Measurements from ENCODE around the gene POLR1A.

The POLR1A gene

DNA sequence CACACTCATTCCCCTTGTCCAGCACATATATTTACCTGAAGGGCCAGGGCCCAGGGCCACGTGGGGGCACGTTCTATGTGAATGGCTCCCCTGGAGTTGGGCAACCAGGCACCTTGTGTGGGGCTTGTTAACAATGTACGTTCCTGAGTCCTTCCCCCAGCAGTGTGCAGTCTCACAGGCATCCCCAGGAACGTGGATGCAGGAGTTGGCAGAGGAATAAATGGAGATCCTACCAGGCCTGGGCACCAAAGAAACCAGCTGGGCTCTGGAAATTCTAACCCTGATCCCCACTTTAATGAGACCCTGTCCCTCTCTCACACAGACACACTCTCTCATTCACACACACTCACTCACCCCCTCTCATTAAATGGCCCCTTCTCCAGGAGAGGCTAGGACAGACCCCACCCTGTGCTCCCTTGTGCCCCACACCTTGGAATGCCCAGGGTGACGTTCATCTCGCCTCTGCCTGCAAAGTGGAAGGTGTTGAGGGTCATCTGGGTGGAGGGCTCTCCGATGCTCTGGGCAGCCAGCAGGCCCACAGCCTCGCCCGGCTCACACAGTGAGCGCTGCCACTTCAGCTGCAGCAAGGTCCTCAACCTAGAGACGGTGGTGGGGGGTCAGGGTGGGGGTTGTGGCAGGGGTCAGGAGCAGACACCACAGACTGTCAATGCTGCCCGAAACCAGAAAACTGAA lies 65.6 kb downstream of the POLR1A start:
- no peak overlapping the region for H3K27ac ChIP-seq
- no peak for DNase-seq (ENCODE audit: low read depth, low spot score)

DNA sequence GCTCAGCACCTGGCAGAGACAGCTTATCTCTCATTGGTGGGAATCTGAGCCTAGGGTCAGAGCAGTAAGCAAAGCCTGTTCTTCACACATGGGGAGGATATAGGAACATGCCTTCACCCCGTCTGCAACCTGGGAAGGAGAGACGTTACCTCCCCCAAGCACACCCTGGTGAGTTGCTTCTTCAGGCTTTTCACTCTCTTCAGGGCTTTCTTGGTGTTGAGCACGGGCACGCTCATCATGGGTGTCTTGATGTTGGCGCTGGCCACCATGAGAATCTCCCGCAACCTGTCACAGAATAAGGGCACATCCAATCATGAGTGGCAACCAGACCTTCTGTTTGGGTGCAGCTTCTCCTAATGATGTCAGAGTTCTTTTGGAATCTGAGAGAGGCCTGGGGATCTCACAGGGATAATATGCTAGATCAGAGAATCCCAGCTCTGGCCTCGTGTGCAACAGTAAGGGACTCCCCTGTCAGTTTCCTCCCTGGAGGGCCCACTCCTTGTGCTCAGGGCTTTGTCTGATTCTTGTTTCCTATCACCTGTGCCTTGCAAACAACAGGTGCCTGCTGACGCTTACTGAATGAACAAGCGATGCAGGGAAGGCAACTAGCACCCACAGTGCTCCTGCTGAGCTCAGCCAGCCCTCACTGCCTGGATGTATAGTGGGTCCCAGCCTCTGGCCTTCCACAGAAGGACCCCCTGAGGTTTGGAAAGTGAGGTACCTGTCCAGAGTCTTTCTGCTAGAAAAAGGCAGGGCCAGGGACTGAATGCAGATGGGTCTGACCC lies 66.3 kb downstream of the POLR1A start:
- no peak overlapping the region for H3K27ac ChIP-seq
- DNase-seq (ENCODE audit: low read depth, low spot score) = no peak

DNA sequence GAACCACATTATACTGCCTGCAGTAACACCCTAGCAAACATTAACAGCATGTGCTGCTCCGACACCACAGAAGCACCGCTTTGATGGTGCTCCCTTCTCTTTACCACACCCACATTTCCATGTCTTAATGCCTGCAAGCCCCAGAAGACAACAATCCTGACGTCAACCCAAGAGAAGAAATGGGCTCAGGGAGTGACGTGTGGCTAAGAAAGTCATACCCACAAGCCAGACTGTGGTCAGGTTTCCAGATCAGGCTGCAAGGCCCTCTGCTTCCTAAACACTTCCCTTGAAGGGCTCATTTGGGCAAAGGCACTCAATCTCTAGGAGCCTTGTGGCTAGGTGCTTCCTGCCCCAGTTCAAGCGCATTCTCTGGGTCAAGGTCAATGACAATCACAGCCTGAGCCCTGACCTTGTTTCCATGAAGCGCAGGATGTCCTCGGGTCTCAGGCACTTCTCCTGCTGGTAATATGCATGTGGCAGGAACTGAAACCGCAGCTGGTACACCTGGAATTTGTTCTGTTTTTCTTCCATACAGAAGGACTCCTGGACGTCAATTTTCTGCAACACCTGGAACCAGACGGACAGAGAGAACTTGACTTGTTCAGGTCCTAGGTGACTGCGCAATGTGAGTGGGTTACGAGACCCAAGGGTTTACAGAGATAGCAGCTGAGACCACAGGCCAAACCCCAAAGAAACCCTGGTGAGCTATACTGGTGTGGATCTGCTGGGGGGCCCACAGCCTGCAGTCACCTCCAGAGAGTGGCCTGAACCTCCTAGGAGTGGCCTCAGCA lies 67.2 kb downstream of the POLR1A start:
- H3K27ac ChIP-seq = no peak overlapping the region
- no peak for DNase-seq (ENCODE audit: low read depth, low spot score)

DNA sequence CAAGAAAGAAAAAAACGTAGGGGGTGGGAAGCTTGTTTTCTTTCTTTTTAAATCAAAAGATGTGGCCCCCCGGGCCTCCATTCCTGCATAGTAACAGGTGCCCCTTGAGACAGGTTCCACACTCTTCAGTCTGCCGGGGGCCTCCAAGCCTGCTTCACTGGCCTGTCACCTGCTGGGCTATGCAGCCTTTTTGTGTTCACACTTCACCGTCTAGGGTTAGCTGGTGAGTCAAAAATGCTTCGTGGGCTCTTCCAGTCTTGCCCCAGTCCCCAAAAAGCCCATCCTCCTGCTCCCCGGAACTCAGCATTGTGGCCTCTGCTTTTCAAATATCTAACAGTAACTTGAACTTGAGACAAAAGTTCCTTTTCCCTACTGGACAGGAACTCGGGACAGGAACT lies 67.9 kb downstream of the POLR1A start:
- H3K27ac ChIP-seq = peak overlapping the region; percentile 67
- no peak for DNase-seq (ENCODE audit: low read depth, low spot score)

DNA sequence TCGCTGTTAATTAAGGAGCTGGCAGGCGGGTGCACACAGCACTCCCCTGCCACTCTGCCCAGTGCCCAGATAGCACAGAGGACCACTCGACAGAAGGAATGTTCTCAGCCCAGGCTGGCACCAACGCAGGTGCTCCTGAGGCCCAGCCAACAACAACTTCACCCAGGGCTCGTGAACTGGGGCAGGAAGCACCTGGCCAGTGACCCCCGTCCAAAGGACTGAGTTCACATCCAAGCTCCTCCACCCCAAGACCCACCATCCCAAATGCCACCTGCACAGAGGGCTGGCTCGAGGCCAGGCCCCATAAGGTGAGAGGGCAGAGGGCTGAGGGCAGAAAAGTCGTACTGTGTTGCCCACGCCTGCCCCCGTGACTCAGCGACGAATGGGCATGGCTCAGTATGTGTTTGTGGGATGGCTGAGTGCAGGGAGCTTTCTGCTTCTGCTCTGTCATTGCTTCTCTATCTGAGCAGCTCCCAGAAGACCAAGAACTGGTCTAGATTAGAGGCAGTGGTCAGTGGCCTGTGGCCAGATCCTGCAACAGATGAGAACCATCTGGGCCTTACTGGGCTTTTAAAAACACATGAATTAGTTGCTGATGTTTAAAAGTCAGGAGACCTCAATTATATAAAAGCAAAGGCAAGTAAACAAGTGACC lies 68.4 kb downstream of the POLR1A start:
- peak overlapping the region; percentile 67 for H3K27ac ChIP-seq
- DNase-seq (ENCODE audit: low read depth, low spot score) = no peak

DNA sequence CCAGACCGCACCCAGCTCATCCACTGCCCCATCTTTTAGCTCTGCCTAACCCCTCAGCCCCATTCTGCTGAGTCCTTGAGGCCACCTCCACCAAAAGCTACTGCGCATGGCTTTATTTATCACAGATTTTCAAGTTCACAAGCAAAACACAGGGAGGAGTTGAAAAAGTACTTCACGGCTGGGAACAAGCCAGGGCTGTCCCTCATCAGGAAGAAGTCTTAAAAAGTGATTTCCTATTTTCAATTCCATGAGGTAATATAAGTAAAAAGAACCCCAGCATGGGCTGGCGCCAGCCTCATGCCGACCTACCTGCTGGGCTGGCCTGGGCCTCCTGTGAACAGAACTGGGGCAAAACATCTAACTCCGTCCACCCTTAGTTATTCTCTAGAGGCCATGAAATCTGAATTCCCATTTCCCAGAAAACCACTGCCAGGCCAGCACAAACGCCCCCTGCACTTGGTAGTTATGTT lies 69.0 kb downstream of the POLR1A start:
- no peak for DNase-seq (ENCODE audit: low read depth, low spot score)
- H3K27ac ChIP-seq = peak overlapping the region; percentile 67

DNA sequence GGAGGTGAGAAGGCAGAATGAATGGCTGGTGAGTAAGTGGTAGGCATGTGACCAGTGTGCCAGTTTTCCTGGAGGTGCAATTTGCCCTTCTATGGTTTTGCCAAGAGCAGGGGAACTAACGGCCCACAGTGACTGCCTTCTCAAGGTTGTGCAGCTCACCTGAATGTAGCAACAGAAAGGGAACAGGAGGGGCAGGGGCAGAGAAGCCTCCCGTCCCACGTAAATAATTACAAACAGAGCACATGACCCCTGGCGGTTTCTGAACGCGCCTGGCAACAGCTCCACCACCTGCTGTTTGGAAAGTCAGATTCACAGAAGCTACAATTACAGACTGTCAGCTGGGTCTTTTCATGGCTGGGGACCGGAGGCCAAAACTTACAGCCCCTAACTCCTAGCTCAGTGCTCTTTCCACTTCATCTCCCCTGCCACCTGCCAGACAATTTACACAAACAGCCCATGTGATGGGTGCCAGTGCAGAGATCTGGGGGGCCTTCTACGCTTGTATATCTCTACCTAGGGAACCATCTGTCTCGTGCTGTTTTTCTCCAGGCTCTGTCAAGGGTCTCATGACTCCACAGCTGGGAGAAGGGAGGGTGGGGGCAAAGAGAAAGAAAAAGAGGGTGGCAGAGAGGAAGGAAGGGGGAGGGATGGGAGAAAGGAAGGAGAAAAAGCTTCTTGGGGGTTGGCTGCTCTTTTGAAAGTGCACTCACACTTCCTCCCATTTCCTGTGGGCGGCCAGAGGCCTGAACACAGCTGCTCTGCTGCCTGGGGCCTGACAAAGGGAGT lies 69.6 kb downstream of the POLR1A start:
- DNase-seq (ENCODE audit: low read depth, low spot score) = peak; percentile 12
- peak overlapping the region; percentile 67 for H3K27ac ChIP-seq

DNA sequence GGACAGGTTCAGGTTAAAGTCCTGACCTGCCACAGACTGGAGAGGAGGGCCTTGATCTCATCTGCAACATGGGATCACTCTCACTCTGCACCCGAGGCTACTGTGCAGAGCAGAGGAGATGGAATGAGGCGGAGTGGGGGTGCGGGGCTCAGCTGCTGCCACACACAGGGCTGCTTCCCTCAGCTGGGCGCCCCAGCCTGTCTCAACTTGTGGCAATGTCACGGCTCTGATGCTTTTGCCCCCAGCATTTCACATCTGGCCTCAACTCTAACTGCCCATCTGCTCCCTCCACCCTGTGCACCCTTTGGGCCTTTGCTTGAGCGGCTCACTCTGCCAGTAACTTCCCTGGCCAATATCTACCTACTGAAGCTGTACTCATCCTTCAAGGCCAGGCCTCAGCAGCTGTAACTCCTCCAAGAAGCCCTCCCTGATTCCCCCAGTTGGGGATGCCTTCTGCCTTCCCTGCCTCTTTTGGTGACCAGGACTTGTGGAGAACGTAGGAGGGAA lies 70.3 kb downstream of the POLR1A start:
- DNase-seq (ENCODE audit: low read depth, low spot score) = no peak
- H3K27ac ChIP-seq = peak overlapping the region; percentile 67

DNA sequence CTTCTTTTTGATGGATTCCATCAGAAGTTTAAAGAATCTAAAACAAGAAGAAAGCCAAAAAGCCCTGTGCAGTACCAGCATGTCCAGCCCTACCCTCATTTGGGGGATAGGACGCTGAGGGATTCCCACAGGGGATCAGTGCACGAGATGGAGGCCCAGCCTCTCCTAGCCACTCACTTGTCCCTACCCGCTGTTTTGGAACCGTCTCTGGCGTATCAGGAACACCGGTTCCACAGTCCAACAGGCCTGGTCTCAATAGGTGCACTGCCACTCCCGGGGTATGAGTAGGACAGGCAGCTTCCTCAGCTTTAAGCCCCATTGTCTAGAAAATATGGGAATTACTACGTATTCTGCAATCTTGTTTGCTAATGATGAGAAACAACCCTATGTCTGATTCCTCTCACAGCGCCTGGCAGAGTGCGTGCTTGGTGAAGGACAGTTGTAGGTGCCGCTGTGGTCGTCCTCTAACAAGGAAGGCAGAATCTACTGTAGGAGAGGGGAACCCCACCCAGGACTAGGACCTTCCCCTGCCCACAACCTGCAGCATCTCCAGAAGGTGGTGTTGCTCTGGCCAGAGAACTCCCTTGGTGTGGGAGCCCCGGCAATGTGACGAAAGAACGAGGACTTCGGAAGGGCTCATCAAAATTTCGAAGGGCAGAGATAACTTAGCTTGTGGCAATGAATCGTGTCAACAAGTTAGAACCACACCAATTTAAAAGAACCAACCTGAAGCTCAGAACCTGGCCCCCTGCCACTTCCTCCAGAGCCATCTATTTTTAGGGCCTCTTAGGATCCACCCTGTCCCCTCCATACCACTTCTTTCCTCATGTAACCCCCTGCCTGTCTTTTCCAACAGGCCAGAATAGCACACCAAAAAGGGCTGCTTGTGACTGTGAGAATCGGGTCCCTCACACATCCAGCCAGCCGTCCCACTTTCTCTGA lies 71.7 kb downstream of the POLR1A start:
- H3K27ac ChIP-seq = no peak overlapping the region
- DNase-seq (ENCODE audit: low read depth, low spot score) = no peak

DNA sequence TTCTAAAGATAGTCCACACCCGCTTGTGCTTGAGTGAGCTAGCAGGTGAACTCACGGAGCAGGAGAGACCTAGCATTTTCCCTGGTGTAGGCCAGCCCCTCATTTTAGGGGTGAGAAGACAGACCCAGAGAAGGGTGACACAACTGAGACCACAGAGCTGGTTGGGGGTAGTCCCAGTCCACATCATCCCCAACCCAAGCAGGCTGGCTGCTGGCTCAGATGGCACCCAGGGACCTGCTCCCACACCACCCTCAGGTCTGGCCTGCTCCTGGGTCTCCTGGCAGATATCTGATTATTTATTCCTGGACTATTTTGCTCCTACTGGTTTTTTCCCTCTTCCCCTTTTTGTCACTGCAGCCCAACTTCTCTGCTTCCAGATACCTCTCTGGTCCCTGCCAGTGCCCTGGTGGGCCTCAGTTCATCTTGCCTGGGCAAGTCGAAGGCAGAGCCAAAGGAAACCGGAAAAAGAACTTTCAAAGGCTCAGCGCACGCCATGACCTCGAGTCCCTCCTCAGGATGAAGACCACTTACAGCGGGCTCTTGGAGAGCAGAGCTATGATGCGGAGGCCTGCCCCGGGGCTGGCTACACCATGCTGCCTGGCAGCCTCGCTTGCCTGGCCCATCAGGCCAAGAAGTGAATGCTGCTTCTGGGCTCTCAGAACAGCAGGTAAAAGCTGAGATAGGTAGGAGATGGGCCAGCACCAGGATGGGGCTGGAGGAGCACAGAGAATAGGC lies 72.7 kb downstream of the POLR1A start:
- no peak overlapping the region for H3K27ac ChIP-seq
- DNase-seq (ENCODE audit: low read depth, low spot score) = no peak

DNA sequence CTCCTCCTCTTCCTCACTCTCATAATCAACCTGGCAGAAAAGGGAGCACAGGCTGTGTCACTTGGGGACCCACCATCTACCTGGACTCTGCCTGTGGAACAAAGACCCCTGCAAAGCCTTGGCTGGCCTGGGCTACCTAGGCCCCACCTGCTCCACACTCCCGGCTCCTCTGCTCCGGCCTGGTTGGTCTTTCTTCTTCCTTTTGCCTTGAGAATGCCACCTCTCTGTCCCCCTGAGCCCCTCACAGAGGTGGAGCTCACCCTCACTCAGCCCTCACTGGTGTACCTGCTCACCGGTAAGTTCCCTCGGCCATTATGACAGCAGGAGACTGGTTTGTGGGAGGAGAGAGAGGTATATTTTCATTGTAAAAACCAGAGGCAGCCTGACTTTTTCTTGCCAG lies 74.1 kb downstream of the POLR1A start:
- no peak for DNase-seq (ENCODE audit: low read depth, low spot score)
- no peak overlapping the region for H3K27ac ChIP-seq

DNA sequence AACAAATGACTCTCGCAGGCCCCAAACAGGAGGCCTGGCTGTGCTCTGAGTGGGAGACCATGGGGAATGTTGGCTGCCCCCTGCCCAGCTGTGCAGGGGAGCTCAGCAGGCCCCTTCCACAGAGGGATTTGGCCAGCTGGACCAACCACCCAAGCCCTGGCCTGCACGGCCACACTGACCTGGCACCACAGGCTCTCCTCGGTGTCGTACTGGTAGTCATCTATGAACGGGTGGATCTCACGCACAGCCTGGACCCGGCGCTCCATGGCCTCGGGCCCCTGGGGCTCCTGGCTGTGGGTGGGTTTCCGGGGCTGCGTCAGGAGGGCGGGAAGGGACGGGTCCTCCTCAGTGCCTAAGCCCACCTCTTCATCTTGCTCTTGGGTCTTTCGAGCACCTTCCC lies 74.5 kb downstream of the POLR1A start:
- no peak overlapping the region for H3K27ac ChIP-seq
- no peak for DNase-seq (ENCODE audit: low read depth, low spot score)

DNA sequence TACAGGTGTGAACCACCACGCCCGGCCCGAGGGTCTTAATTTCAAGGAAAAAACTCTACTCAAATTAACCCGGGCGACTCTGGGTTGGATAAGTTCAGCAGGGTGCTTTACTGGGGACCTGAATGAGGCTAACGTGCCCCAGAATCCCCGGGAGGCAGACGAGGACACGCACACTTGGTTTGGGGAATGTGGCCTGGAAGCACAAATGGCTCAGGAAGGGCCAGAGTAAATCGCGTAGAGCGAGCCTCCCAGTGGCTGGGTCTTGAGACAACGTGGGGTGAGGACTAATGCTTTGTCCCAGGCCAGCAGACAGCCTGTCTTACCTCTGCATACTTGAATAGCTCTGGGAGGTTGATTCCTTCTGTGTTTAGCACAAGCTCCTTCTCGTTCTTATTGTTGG lies 75.8 kb downstream of the POLR1A start:
- no peak for DNase-seq (ENCODE audit: low read depth, low spot score)
- no peak overlapping the region for H3K27ac ChIP-seq

DNA sequence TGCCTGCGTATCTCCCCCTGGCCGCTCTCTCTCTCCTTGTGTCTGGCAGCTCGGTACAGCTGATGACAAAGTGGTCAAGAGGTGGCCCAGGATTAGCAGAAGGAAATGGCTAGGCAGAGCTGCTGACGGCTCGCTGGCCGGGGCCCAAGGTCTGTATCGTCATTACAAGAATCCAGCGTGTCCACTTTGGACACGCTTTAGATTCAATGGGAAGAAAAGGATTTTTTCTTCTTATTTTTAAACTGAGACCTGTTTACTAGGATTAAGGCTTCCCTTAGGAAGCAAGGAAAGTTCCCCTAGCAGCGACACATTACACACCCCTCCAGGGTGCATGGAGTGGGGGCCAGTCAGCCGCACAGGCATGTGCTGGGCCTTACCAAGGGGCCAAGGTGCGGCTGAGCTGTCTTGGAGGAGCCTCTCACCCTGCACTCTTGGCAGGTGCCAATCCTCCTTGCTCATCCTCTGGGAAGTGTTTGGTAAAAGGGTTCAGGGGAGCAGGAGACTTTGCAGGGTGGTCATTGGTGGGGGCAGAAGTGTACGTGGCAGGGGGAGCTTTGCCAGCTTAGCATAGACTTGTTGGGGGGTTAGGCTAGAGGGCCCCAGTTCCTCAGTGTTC lies 76.8 kb downstream of the POLR1A start:
- no peak for DNase-seq (ENCODE audit: low read depth, low spot score)
- H3K27ac ChIP-seq = no peak overlapping the region

DNA sequence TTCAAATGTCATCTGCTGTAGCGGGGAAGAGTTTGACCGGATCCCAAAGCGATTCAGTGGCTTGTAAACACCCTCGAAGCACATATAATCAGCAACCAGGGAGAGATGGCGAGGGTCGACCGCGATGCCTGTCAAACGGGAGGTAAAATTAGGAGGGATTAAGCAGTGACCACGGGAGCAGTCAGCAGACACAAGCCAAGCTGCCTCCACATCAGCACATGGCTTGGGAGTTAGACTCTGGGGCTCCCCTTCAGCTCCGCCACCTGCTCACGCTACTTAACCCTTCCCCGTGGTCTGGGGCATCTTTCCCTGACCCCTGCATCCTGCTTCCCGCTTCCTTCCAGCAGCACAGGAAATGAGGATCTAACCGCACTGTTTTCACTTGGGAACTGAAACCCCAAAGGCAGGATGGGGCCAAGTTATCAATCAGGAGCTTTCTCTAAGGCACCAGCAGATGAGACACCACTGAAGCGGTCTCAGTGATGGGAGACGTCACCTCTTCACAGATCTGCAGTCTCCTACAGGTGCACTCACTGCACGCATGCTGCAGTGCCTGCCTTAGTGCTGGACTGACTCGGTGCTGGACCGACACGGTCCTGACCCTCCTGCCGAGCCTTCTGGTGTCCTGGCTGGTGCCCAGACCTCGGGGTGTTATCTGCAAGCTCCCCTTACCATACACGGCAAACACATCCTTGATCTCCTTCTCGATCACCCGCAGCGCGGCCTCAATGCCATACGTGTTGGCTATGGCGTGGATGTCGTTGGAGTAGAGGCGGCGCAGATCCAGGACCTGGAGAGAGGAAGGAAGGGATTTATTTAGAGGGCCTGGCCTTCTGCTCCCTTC lies 77.5 kb downstream of the POLR1A start:
- no peak for DNase-seq (ENCODE audit: low read depth, low spot score)
- H3K27ac ChIP-seq = no peak overlapping the region

DNA sequence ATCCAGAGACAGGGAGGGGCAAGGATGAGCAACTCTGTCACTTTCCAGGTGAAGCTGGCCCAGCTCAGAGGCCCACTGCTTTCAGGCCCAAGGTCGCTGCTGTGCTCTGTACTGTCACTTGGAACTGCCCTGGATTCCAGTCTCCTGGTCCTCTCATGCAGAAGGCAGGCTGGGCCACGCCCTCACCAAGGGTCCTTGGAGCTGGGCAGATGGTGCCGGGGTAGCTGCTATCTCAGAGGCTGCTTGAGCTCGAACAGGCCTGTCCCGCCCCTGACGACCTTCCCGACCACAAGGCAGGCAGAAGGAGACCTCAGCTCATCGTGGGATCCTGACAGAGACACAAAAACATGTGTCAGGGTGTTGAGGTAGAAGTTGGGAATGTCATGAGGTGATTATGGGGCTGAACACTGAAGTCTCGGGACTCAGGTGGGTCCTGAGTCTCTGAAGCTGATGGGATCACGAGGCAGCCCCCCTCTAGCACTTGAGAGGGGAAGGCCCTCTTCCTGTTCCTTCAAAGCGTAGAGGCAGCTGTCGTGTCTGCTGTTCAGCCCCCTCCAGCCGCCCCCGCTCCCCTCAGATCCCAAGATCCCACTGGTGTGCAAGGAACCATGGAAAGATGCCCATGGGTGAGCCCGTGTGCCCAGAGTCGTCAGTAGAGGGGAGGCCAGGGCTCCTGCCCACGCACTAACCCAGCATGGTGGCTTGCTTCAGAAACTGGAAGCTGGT lies 78.3 kb downstream of the POLR1A start:
- DNase-seq (ENCODE audit: low read depth, low spot score) = no peak
- no peak overlapping the region for H3K27ac ChIP-seq

All from epithelial cell of prostate (primary cell).